Measurements from ENCODE around the gene ANO2.
A peak's percentile ranks its signal among the peaks of the same experiment; 100 is the strongest.

Gene ANO2

GRCh38 chr12:5592310-5592709, 352.7 kb downstream of the ANO2 start:
- no peak for TF ChIP-seq CTCF (IDR thresholded peaks at IDR 0.05; ENCODE audit: insufficient read depth, low read depth, low read length, missing control alignments)
- H3K4me3 ChIP-seq (ENCODE audit: low read length) = no peak overlapping the region
- DNase-seq (ENCODE audit: low read depth) = no peak

- TF ChIP-seq CTCF (IDR thresholded peaks at IDR 0.05; ENCODE audit: insufficient read depth, low read depth, low read length, missing control alignments) = no peak
- no peak for DNase-seq (ENCODE audit: low read depth)
- H3K4me3 ChIP-seq (ENCODE audit: low read length) = no peak overlapping the region
These were observed 354.7 kb downstream of the ANO2 start for GRCh38 chr12:5590316-5590715.

- DNase-seq (ENCODE audit: low read depth) = no peak
- TF ChIP-seq CTCF (IDR thresholded peaks at IDR 0.05; ENCODE audit: insufficient read depth, low read depth, low read length, missing control alignments) = no peak
- no peak overlapping the region for H3K4me3 ChIP-seq (ENCODE audit: low read length)
These were observed 356.0 kb downstream of the ANO2 start for GRCh38 chr12:5589054-5589453.

GRCh38 chr12:5588591-5588990, 356.5 kb downstream of the ANO2 start:
- TF ChIP-seq CTCF (IDR thresholded peaks at IDR 0.05; ENCODE audit: insufficient read depth, low read depth, low read length, missing control alignments) = no peak
- no peak for DNase-seq (ENCODE audit: low read depth)
- H3K4me3 ChIP-seq (ENCODE audit: low read length) = no peak overlapping the region

- no peak for DNase-seq (ENCODE audit: low read depth)
- TF ChIP-seq CTCF (IDR thresholded peaks at IDR 0.05; ENCODE audit: insufficient read depth, low read depth, low read length, missing control alignments) = no peak
- H3K4me3 ChIP-seq (ENCODE audit: low read length) = no peak overlapping the region
These were observed 356.9 kb downstream of the ANO2 start for GRCh38 chr12:5588176-5588575.

- H3K4me3 ChIP-seq (ENCODE audit: low read length) = no peak overlapping the region
- TF ChIP-seq CTCF (IDR thresholded peaks at IDR 0.05; ENCODE audit: insufficient read depth, low read depth, low read length, missing control alignments) = no peak
- no peak for DNase-seq (ENCODE audit: low read depth)
These were observed 357.3 kb downstream of the ANO2 start for GRCh38 chr12:5587711-5588121.

GRCh38 chr12:5586201-5586600, 358.9 kb downstream of the ANO2 start:
- DNase-seq (ENCODE audit: low read depth) = peak; percentile 35
- no peak overlapping the region for H3K4me3 ChIP-seq (ENCODE audit: low read length)
- TF ChIP-seq CTCF (IDR thresholded peaks at IDR 0.05; ENCODE audit: insufficient read depth, low read depth, low read length, missing control alignments) = no peak

Measured in epithelial cell of esophagus (primary cell).